Choroid plexus epithelial cell (primary cell): Measurements from ENCODE around the gene C8B.

ENCODE experiments used
- DNase-seq: peaks from one replicate; pipeline ENCODE4 v3.0.0-alpha.2; 2010; ENCODE audit warnings: low read depth
- H3K4me3 ChIP-seq: 2 replicates; pipeline ENCODE4 v1.5.1; 2011; ENCODE audit warnings: low read depth, mild to moderate bottlenecking, control low read depth, low read length, moderate library complexity
- TF ChIP-seq, protein P1 (sequence below): conservative IDR thresholded peaks from 2 replicates; pipeline ENCODE4 v1.5.1; 2011; ENCODE audit warnings: low read depth, mild to moderate bottlenecking, control low read depth, inconsistent platforms, low read length, moderate library complexity

The C8B gene

GRCh38 chr1:56897150-56898004 lies 68.4 kb downstream of the C8B start:
- peak; percentile 40 for DNase-seq
- H3K4me3 ChIP-seq, result no peak overlapping the region
- TF ChIP-seq, protein P1, sequence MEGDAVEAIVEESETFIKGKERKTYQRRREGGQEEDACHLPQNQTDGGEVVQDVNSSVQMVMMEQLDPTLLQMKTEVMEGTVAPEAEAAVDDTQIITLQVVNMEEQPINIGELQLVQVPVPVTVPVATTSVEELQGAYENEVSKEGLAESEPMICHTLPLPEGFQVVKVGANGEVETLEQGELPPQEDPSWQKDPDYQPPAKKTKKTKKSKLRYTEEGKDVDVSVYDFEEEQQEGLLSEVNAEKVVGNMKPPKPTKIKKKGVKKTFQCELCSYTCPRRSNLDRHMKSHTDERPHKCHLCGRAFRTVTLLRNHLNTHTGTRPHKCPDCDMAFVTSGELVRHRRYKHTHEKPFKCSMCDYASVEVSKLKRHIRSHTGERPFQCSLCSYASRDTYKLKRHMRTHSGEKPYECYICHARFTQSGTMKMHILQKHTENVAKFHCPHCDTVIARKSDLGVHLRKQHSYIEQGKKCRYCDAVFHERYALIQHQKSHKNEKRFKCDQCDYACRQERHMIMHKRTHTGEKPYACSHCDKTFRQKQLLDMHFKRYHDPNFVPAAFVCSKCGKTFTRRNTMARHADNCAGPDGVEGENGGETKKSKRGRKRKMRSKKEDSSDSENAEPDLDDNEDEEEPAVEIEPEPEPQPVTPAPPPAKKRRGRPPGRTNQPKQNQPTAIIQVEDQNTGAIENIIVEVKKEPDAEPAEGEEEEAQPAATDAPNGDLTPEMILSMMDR, result no peak

DNA sequence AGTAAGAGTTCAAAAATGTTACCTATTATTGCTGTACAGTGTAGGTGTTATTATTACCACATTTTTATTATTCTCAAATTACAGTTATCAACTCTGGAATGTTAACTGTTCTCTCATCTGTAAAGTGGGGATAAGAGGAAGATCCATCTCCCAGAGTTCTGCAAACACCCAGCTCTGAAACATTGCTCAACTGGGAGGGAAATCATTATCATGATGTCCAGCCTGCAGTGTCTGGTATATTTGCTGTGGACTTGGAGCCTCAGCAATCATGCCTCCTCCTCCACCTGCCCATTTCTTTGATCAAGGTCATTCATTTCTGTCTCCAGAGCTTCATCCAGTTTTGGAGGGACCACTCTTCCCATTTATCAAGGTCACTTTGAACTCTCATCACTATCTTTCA lies 71.8 kb downstream of the C8B start:
- TF ChIP-seq, protein P1, result no peak
- H3K4me3 ChIP-seq, result no peak overlapping the region
- DNase-seq, result no peak

GRCh38 chr1:56890229-56890628 lies 75.6 kb downstream of the C8B start:
- no peak for DNase-seq
- TF ChIP-seq, protein P1, result no peak
- H3K4me3 ChIP-seq, result no peak overlapping the region

DNA sequence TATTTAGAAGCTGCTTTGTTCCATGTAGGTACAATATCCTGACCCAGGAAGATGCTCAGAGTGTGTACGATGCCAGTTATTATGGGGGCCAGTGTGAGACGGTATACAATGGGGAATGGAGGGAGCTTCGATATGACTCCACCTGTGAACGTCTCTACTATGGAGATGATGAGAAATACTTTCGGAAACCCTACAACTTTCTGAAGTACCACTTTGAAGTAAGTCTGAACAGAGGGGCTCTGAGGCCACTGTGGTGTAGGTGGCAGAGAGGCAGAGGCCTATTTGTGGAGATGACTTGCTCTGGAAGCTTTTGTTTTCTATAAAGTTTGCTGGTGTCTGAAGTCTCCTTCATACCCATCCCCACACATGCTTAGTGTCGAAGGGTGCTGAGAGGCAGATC lies 84.4 kb downstream of the C8B start:
- TF ChIP-seq, protein P1, result no peak
- H3K4me3 ChIP-seq, result no peak overlapping the region
- DNase-seq, result no peak

- TF ChIP-seq, protein P1, result no peak
- no peak for DNase-seq
- no peak overlapping the region for H3K4me3 ChIP-seq
These were observed 85.0 kb downstream of the C8B start for GRCh38 chr1:56880774-56881173.
